Transverse colon (tissue), 3 donors: Measurements from ENCODE around the gene DIAPH3.

ENCODE experiments used
- CTCF ChIP-seq, 5 experiments: fragments of 200-600 bp in 3 of 5; fragments of 450-650 bp in 2 of 5; sonication (generic) in 3 of 5; IDR thresholded peaks; 1 replicate in 2 of 5; 2 replicates in 3 of 5; pipeline ENCODE4 v1.5.1; 2016 to 2017; ENCODE audit warnings: antibody characterized with exemption in 5 of 5, inconsistent platforms in 3 of 5, mild to moderate bottlenecking in 2 of 5, moderate library complexity in 1 of 5
- POLR2A ChIP-seq: fragments of 450-650 bp; IDR thresholded peaks from one replicate; pipeline ENCODE4 v1.6.1; 2016; ENCODE audit warnings: antibody characterized with exemption, mild to moderate bottlenecking, moderate library complexity

- TF ChIP-seq CTCF (IDR thresholded peaks at IDR 0.05) (no peak), POLR2A (no peak)
These were observed 69.2 kb downstream of the DIAPH3 start for GRCh38 chr13:60094385-60095088.
